ENCODE data around the gene SEC11A.
"Not testable (repeated sequence)": the region's sequence is repeated elsewhere in the genome, so short reads cannot be mapped to it uniquely, and the experiment has no call there.

Gene SEC11A

DNA sequence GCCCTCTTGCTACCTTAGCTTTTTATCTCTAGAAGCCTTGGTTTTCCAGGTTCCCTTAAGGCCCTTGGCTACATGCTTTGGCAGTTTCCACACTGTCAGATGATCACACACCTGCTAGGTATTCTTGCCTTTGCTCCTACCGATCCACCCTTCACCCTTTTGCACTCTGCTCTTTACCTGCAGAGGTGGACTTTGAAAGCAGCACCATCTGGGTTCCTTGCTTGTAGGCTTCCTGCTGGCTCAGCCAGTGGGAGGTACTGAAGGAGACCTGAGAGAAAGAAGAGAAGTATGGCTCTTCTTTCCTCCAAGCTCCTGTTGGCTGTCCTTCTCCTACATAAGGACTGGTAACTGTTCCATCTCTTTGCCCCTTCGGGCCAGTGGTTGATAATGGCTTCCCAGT is 25.2 kb upstream of the SEC11A start:
- DNase-seq (ENCODE audit: low read depth) = no peak
- no peak overlapping the region for H3K4me3 ChIP-seq (ENCODE audit: low read depth, low read length)

DNA sequence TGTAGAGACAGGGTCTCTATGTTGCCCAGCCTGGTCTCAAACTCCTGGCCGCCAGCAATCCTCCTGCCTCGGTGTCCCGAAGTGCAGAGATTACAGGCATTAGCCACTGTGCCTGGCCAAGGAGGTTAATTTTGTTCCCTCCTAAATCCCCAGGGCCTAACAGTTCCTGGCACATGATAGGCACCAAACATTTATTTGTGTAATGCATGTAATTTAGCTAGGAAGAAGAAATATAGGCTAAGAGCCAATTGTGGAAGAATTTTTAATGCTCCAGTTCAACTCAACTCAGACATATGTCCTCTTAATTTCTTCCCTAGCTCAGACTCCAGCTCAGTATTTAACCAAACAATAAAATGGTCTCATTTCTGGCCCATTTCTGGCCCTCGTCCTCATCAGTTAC is 24.8 kb upstream of the SEC11A start:
- no peak for DNase-seq (ENCODE audit: low read depth)

DNA sequence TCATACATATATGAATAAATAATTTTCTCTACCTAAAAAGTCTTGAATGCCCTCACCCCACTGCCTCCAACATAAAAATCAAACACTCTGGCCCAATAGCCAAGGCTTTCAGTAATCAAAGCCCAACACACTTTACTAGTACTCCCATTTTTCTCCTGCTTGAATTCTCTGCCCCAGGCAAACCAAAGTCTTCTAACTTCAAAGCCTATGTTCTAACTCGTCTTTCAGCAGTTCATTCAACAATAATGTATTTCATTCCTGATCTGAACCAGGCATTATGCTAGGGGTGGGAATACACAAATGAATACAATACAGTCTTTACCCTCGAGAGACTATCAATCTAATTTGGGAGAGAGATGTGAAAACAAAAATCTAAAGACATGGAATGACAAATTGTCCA is 21.1 kb upstream of the SEC11A start:
- no peak overlapping the region for H3K4me3 ChIP-seq (ENCODE audit: low read depth, low read length)
- DNase-seq (ENCODE audit: low read depth) = no peak

More for the DNA sequence above, 24.8 kb upstream of the SEC11A start:
- H3K4me3 ChIP-seq (ENCODE audit: low read depth, low read length) = no peak overlapping the region

DNA sequence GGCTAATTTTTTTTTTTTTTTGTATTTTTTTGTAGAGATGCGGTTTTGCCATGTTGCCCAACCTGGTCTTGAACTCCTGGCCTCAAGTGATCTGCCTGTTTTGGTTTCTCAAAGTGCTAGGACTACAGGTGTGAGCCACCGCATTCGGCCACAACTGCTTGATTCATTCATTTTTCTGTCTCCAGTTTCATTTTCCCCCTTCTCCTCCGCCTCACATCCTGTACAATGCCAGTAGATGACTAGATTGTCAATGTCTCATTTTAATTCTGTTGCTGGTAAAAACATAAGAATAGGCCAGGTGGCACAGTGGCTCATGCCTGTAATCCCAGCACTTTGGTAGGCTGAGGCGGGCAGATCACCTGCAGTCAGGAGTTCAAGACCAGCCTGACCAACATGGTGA is 20.4 kb upstream of the SEC11A start:
- no peak overlapping the region for H3K4me3 ChIP-seq (ENCODE audit: low read depth, low read length)

DNA sequence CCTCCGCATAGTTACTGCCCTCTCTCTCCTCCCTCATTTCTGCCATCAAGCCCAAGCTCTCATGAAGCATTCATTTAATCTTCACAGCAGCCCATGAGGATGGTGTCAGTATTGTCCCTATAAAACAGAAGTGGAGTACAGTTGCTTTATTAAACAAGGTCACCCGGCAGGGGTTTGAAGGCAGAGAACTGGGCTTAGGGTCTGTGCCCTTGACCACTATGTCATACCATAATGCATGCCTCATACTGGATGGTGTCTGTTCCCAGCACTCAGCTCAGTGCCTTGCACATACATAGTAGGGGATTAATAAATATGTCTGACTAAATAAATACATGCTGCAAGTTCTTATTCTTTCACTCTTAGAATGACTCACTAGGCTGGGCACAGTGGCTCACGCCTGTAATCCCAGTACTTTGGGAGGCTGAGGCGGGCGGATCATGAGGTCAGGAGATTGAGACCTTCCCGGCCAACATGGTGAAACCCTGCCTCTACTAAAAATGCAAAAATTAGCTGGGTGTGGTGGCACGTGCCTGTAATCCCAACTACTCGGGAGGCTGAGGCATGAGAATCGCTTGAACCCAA is 19.6 kb upstream of the SEC11A start:
- H3K4me3 ChIP-seq (ENCODE audit: low read depth, low read length); DNase-seq (ENCODE audit: low read depth): not testable (repeated sequence)

More for the DNA sequence above, 20.4 kb upstream of the SEC11A start:
- no peak for DNase-seq (ENCODE audit: low read depth)

DNA sequence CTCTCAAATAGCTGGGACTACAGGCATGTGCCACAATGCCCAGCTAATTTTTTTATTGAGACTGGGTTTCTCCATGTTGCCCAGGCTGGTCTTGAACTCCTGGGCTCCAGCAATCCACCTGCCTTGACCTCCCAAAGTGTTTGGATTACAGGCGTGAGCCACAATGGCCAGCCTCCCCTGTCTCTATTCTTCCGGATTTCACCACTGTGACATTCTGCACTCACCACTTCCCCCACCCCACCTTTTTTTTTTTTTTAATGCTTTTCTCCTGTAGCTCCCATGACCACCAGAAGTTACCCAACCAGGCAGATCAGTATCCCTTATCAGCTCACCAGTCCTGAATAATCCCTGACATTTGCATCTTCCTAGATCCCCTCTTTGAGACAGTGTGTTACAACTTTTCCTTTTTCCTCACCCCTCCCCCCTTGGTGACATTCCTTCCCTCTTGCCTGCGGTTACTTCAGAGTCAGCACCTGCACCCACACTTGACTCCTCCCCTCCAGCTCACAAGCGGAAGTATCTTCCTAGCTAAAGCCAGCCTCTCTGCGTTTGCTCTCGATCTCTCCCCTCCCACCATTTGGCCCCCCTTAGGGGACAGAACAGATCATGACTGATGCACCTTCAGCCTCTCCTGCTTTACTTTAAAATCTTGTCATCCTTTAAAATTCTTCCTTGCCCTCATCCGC is 19.0 kb upstream of the SEC11A start:
- no peak overlapping the region for H3K4me3 ChIP-seq (ENCODE audit: low read depth, low read length)
- DNase-seq (ENCODE audit: low read depth) = no peak

DNA sequence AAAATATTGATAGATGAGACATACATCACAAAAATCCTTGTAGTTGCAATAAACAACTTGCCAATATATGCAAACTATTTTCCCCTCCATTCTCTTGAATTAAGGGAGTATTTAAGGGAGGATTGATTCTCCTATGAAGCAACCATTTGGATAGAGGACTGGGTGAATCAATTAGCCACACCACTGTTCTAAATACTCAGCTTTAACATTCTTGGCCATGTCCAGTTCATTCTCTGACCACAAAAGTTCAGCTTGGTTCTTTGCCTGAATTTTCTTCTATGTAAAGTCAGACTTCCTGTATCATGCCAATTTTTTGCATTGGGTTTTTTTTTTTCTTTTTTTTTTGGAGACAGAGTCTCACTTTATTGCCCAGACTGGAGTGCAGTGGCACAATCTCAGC is 15.8 kb upstream of the SEC11A start:
- H3K4me3 ChIP-seq (ENCODE audit: low read depth, low read length) = no peak overlapping the region
- DNase-seq (ENCODE audit: low read depth) = no peak

DNA sequence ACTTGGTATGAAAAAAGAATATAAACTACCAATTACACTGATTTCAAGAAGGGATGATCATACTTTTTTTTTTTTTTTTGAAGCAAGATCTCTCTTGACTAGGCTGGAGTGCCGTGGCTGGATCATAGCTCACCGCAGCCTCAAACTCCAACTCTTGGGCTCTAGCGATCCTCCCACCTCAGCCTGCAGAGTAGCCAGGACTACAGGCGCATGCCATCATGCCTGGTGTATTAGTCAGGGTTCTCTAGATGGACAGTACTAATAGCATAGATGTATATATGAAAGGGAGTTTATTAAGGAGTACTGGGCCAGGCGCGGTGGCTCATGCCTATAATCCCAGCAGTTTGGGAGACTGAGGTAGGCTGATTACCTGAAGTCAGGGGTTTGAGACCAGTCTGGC is 11.5 kb upstream of the SEC11A start:
- no peak for DNase-seq (ENCODE audit: low read depth)
- no peak overlapping the region for H3K4me3 ChIP-seq (ENCODE audit: low read depth, low read length)

DNA sequence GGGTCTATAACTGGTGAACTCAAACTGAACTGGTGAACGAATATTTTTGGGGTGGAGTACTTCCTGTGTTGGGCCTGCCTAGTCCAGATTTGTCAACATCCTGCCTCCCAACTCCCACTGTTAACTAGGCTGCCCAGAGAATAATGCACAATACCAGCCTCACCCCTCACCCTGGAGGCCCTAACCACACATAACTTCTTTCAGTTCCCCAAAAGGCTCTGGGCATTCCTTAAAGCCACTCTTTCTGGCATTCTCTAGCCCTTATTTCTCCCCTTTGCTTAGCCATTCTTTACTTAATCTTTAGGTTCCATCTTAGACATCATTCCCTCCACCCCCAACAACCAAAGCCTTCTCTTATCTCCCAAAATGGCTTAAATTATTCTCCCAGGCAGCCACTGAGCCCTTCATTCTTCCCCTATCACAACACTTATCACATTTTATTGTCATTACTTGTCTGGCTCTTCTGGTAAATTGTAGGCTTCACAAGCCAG is 9.1 kb upstream of the SEC11A start:
- no peak overlapping the region for H3K4me3 ChIP-seq (ENCODE audit: low read depth, low read length)
- no peak for DNase-seq (ENCODE audit: low read depth)

DNA sequence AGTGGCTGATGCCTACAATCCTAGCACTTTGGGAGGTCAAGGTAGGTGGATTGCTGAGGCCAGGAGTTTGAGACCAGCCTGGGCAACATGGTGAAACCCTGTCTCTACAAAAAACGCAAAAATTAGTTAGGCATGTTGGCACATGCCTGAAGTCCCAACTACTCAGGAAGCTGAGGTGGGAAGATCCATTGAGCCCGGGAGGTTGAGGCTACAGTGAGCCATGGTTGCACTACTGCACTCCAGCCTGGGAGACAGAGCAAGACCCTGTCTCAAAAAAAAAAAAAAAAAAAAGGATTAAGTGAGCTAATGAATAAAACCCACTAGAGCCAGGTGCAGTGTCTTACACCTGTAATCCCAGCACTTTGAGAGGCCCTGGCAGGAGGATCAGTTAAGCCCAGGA is 6.7 kb upstream of the SEC11A start:
- DNase-seq (ENCODE audit: low read depth) = no peak
- H3K4me3 ChIP-seq (ENCODE audit: low read depth, low read length) = no peak overlapping the region

DNA sequence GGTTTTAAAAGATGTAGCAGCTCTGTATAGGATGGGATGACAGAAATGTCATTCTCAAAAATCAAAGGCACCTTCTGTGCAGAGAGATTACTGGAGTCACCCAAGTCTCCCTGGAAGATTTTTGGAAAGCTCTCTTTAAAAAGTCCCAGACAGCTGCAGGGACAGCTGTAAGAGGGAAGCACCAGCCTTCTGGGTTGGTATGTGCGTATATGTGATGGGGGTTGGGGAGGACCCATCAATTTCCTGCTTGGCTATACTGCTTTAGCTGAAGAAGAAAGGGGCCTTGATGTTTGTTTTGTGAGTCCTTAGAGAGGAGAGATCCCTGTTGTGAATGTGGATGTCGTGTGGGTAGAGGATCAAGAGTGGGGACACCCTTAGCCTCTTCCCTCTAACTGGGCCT is 5.4 kb upstream of the SEC11A start:
- no peak for DNase-seq (ENCODE audit: low read depth)
- no peak overlapping the region for H3K4me3 ChIP-seq (ENCODE audit: low read depth, low read length)

DNA sequence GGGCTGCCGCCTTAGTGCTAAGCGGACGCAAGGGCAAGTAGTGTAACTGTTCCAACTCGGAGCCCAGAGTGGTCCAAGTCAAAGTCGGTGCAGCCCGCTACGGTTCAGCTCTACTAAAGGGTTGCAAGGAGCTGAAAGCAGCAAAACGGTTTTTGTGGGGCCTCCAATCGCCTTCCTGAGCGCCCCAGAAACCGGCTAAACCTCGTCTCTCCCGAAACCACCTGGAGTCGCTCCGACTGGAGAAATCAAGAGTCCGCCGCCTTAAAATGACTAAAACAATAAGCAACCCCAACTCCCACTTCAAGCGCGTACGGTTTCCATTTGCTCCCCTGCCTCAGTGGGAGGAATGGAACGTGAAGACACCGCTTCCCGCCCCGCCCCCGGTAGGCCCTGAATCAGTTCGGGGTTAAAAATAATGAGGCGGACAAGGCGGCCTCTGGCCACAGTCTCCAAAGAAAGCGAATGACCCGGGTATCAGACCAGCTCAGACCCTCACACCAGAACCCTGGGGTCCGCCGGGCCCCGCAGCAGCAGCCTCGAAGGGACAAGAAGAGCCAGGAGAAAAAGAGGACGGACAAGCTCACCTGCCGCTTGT is 401 bp downstream of the SEC11A start:
- peak overlapping the region; percentile 91 for H3K4me3 ChIP-seq (ENCODE audit: low read depth, low read length)
- no peak for DNase-seq (ENCODE audit: low read depth)

DNA sequence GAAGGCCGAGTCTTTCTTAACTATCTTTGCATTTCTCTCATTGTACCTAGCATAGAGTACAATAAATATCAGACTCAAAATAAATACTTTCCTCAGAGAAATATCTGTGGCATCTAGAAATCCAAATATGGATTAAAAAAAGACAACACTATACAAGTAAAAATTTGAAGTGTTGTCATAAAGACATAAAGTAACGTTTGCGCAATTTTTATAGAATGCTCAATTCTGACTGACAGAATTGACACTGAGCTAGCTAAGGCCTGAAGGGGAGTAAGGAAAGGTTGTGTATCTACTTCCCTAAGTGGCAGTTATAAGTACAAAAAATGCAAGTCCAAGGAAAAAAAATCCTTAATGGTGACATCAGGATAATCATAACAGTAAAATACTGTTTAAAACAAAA is 1.1 kb downstream of the SEC11A start:
- peak overlapping the region; percentile 91 for H3K4me3 ChIP-seq (ENCODE audit: low read depth, low read length)
- no peak for DNase-seq (ENCODE audit: low read depth)

DNA sequence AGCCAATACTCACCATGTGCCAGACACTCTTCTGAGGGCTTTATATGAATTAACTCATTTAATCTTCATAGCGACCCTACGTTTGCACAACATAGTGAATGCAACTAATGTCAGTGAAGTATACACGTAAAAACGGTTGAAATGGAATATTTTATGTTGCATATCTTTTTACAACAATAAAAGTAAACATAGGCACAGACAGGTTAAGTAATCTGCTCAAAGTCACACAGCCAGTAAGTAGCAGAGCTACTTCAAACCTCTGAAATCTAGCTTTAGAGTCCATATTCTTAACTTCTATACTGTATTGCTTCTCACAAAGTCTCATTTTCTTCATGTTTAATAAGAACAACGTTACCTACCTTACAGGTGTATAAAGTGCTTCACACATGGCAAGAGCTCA is 1.6 kb downstream of the SEC11A start:
- no peak for DNase-seq (ENCODE audit: low read depth)
- peak overlapping the region; percentile 91 for H3K4me3 ChIP-seq (ENCODE audit: low read depth, low read length)

DNA sequence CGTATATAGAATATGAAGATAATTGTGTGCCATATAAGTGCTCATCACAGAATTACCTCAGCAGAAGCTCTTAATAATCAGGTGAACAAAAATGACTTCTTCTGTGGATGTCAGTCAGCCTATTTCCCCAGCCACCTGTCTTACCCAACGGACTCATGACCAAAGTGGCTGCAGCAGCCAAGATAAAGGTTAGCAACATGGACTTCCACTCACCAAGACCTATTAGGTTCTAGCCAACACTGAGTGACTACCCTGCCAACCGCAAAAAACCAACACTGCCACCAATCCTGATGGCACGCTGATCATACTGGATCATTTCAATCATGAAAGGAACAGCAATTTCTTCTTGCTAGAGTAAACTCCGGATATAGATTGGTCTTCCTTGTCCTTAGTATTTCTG is 12.1 kb downstream of the SEC11A start:
- no peak for DNase-seq (ENCODE audit: low read depth)
- no peak overlapping the region for H3K4me3 ChIP-seq (ENCODE audit: low read depth, low read length)

DNA sequence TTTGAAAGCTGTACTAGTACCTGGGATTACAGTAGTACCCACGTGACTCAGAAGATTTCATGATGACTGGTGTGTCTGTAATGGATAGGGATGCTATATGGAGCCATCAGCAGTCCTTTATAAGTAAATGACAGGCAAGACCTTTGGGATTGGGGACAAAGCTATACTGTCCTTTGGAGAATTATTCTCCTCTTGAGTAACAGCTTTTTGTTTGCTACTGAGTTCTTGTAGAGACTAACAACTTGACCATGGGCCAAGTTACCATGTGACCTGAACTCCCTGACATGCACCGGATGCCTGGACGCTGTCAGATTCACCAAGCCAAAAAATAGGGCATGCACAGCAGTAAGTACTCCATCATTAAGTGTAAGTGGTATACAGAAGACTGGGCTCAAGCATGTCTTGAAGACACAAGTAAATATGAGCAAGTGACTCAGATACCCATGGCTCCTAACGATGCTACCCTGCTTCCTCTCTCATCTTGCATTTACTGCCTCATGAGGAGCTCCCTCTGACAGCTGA is 12.9 kb downstream of the SEC11A start:
- no peak for DNase-seq (ENCODE audit: low read depth)
- H3K4me3 ChIP-seq (ENCODE audit: low read depth, low read length) = no peak overlapping the region

DNA sequence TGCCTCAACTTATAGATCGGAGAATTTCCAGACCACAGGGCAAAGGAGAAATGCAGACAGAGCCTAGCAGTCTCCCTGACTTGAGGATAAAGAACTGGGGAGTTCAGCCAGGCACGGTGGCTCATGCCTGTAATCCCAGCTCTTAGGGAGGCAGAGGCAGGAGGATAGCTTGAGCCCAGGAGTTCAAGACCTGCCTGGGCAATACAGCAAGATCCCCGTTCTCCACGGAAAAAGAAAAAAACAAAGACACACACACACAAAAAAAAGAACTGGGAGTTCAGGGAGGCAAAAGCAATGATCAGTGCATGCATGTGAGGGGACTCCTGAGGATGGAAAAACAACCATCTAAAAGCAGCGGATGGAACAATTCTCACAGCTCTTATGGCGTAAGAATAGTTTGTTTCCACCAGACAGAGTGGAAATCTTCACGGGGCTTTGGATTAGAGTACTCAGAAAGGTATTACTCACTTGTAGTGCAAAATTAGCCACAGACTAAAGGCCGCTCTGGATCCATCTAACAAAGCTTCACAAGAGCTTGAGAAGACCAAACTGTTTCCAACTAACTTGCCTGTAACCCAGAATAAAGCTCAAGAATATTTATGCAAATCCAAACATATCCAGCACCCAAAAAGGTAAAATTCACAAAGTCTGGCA is 16.3 kb downstream of the SEC11A start:
- no peak for DNase-seq (ENCODE audit: low read depth)
- no peak overlapping the region for H3K4me3 ChIP-seq (ENCODE audit: low read depth, low read length)

DNA sequence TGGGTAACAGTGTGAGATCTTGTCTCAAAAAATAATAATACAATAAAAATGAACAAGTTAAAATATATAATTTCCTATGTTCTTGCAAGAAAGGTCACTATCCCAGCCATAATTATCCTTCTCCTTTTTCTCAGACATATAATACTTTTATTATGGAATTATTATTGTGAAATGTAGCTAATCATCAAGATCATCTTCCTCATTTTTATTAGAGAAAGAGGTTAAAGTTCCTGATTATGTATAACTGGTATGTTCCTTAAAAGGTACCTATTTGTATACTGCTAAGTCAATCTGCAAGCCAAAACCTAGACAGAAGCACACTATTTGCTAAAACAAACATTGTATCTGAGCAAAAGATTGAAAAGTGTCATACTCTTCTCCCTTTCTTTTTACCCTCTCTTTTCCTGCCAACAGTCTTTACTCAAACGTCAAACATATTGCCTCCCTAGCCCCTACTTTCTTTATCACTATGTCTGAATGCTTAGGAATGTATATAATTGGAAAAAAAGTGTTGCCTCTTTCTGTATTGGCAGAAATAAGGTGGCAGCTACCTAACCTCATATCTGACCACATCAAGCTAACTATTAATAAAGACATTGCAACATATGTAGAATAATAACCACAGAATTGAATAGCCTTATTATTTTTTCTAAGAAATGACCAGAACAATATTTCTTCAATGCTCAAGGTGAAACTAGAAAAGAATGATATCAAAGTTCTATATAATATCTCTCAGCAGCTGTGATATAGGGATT is 18.5 kb downstream of the SEC11A start:
- H3K4me3 ChIP-seq (ENCODE audit: low read depth, low read length) = no peak overlapping the region
- DNase-seq (ENCODE audit: low read depth) = no peak

DNA sequence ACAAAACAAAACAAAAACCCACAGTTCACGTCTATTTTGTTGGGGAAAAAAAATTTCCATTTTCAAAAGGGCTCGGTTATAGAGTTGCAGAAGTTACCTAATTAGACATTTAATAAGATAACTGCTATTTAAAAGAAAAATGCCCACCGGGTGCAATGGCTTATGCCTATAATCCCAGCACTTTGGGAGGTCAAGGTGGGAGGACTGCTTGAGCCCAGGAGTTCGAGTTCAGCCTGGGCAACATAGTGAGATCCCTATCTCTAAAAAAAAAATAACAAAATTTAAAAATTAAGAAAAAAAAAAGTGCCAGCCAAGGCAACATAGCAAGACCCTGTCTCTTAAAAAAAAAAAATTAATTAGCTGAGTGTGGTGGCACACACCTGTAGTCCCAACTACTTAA is 19.2 kb downstream of the SEC11A start:
- no peak overlapping the region for H3K4me3 ChIP-seq (ENCODE audit: low read depth, low read length)
- no peak for DNase-seq (ENCODE audit: low read depth)

DNA sequence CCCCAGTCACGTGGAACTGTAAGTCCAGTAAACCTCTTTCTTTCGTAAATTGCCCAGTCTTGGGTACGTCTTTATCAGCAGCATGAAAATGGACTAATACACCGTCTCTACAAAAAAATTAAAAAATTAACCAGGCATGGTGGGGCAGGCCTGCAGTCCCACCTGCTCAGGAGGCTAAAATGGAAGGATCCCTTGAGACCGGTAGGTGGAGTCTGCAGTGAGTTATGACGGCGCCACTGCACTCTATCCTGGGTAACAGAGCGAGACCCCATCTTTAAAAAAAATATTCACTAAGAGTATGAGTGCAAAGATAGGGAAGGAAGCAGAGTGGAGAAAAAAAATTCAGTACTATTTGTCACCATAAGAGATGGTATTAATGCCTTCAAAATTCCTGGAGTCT is 25.6 kb downstream of the SEC11A start:
- H3K4me3 ChIP-seq (ENCODE audit: low read depth, low read length) = no peak overlapping the region
- no peak for DNase-seq (ENCODE audit: low read depth)
